GM18517 (cell line): Measurements from ENCODE around the gene SPDYE1.
A peak's percentile ranks its signal among the peaks of the same experiment; 100 is the strongest.
"Not testable (repeated sequence)": the region's sequence is repeated elsewhere in the genome, so short reads cannot be mapped to it uniquely, and the experiment has no call there.

Experiments used
- ATAC-seq: cut with Tn5 transposase; IDR thresholded peaks from one replicate; pipeline ENCODE4 v1.9.1; 2021; ENCODE audit warnings: mild to moderate bottlenecking, moderate library complexity; ENCODE audit not compliant: unreplicated experiment

Gene SPDYE1, protein sequence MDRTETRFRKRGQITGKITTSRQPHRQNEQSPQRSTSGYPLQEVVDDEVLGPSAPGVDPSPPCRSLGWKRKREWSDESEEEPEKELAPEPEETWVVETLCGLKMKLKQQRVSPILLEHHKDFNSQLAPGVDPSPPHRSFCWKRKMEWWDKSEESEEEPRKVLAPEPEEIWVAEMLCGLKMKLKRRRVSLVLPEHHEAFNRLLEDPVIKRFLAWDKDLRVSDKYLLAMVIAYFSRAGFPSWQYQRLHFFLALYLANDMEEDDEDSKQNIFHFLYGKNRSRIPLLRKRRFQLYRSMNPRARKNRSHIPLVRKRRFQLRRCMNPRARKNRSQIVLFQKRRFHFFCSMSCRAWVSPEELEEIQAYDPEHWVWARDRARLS

GRCh38 chr7:43997532-43997931 lies at the start of gene SPDYE1:
TSS of gene SPDYE1 (plus strand) at chr7:43997897. CDS start at chr7:43999950, 2,053 bp downstream.
- not testable (repeated sequence) for ATAC-seq

DNA sequence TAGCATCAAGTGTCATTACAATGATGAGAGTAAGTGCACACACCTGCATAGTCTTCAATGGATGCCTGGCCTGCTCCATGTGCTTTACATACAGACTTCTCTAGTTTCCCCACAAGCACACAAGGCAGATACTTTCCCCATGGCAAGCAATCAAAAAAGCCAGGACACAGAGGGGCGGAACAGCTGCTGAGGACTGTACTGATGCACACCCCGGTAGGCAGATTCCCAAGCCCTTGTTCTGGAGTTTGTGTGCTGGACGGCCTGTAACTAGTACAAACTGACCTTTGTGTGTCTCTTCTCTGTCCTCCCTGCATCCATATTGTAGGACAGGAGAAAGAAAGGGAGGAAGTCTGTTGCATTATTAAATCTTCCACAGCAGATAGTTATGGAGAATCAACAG lies 45.7 kb upstream of the SPDYE1 start:
- ATAC-seq, result no peak

DNA sequence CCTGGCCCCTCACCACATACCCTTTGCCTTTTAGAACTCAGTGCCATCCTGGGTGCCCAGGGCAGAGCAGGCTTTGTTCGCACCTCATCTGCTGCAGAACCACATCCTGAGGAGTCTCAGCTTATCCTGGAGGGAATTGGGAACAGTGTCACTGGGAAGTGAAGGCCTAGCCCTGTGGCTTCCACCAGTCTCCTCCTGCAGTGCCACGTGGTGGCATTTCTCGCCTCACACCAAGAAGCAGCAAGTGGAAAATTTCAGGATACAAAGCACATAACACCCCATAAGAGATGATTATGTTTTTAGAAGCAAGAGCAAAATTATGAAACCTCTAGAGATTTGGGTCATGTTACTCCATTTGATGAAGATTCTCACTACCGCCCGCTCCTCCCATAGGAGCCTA lies 44.6 kb upstream of the SPDYE1 start:
- no peak for ATAC-seq

DNA sequence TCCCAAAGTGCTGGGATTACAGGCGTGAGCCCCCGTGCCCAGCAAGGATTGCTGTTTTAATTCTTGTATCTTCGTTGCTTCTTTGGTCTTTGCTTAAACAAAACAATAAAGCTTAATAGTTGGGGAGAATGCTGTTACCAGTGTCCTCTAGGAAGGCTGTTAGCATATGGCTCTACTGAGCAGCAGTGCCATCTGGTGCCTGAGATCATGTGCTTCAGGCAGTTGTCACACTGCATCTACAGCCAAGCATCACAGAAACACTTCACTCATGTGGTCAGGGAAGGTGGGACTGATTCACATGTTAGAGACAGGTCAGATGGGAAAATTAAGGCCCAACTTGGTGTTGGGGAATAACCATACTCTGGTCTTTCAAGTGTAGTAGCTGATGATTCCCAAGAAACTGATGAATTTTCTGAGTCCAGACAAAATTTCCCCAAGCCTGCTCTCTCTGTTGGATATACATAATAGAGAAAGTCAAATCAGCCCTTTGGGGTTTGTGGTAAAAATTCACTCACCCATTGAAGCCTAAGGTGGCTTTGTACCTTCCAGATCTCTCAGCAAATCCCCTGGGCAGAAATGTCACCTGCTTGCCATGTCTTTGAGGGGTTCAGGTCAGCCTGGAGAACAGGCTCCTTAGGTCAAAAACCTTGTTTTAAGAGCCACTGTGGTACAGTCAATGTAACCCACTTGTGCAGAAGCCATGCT lies 43.0 kb upstream of the SPDYE1 start:
- no peak for ATAC-seq

GRCh38 chr7:43956027-43956426 lies 41.7 kb upstream of the SPDYE1 start:
- ATAC-seq, result no peak

GRCh38 chr7:43960933-43961332 lies 36.8 kb upstream of the SPDYE1 start:
- ATAC-seq, result no peak

DNA sequence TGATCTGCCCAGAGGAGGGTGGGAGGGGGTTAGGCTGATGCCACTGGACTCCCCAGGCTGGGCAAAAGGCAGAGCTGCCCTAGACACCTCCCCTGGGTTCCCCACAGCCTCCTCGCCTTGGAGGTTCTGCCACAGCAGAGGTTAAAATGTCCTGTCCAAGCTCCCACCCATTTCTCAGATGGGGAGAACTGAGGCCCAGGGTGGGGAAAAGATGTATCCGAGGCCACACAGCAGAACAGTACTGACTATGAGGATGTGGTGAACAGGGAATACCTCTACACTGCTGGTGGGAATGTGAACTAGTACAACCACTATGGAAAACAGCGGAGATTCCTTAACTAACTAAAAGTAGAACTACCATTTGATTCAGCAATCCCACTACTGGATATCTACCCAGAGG lies 31.3 kb upstream of the SPDYE1 start:
- ATAC-seq, result not testable (repeated sequence)

GRCh38 chr7:43968172-43969040 lies 29.3 kb upstream of the SPDYE1 start:
- ATAC-seq, result not testable (repeated sequence)

GRCh38 chr7:43969586-43969985 lies 28.1 kb upstream of the SPDYE1 start:
- ATAC-seq, result not testable (repeated sequence)

DNA sequence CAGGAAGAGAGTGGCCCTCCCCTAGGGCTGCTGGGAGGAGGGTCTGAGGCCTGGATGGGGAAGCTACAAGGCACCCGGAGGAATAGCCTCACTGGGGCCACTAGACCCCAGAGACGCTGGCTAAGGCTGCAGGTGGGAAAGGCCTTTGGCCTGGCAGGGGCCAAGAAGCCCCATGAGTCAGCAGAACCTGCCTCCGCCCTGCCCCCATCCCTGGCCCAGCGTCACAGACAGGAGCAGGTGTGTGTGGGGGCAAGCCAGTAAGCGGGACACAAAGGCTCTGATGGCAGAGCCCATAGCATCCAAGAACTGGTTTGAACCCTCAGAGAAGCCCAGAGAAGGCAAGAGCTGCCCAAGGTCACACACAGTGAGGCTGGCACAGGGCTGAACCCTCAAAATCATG lies 27.0 kb upstream of the SPDYE1 start:
- not testable (repeated sequence) for ATAC-seq

- ATAC-seq, result not testable (repeated sequence)
These were observed 23.6 kb upstream of the SPDYE1 start for GRCh38 chr7:43974033-43974573.

- not testable (repeated sequence) for ATAC-seq
These were observed 22.8 kb upstream of the SPDYE1 start for GRCh38 chr7:43974725-43975482.

GRCh38 chr7:43977525-43977924 lies 20.2 kb upstream of the SPDYE1 start:
- no peak for ATAC-seq

- ATAC-seq, result not testable (repeated sequence)
These were observed 19.6 kb upstream of the SPDYE1 start for GRCh38 chr7:43978102-43978501.

- not testable (repeated sequence) for ATAC-seq
These were observed 14.8 kb upstream of the SPDYE1 start for GRCh38 chr7:43982848-43983247.

GRCh38 chr7:43983736-43984135 lies 14.0 kb upstream of the SPDYE1 start:
- ATAC-seq, result not testable (repeated sequence)

- peak; percentile 59 for ATAC-seq
These were observed 11.5 kb upstream of the SPDYE1 start for GRCh38 chr7:43985904-43986864.

- ATAC-seq, result not testable (repeated sequence)
These were observed 10.2 kb upstream of the SPDYE1 start for GRCh38 chr7:43987476-43987875.

- not testable (repeated sequence) for ATAC-seq
These were observed 7.6 kb upstream of the SPDYE1 start for GRCh38 chr7:43990011-43990585.
